ENCODE measurements around the gene NVL. TPM values are rescaled to one million over a fixed set of nuclear protein-coding genes. Genes with fewer than 3 reads are reported as not detected.
"Not testable (repeated sequence)": the region's sequence is repeated elsewhere in the genome, so short reads cannot be mapped to it uniquely, and the experiment has no call there.

NVL gene
- total RNA-seq, 1 experiment from 2014 or later: 45.0 TPM

GRCh38 chr1:224212618-224213061 lies 117.3 kb downstream of the NVL start:
- TSS peak; percentile 68 for BruUV-seq (replicated peaks)
- Histone ChIP-seq H3K4me1 (peaks cover 54% of the 10 kb centered on the region), H3K4me3 (ENCODE audit: low read depth, low read length) (no peak overlapping the region), H3K36me3 (ENCODE audit: control insufficient read depth, insufficient read depth, low read length) (no peaks in the 10 kb centered on the region), H3K9me3 (no peaks in the 10 kb centered on the region), H3K27me3 (replicated peaks; ENCODE audit: control insufficient read depth, insufficient read depth, low read length) (no peaks in the 10 kb centered on the region)
- Mint-ChIP-seq H3K27ac (ENCODE audit: unreplicated experiment) (peak overlapping the region; percentile 83), H3K36me3 (ENCODE audit: insufficient read depth, unreplicated experiment) (no peaks in the 10 kb centered on the region), H3K4me3 (ENCODE audit: unreplicated experiment) (peak overlapping the region; percentile 57), H3K4me1 (ENCODE audit: low read depth, unreplicated experiment) (peaks cover 42% of the 10 kb centered on the region), H3K9me3 (ENCODE audit: unreplicated experiment) (no peaks in the 10 kb centered on the region), H3K27me3 (ENCODE audit: insufficient read depth, unreplicated experiment) (no peaks in the 10 kb centered on the region)
- peak; percentile 74 to 91 for DNase-seq
- ChIA-PET CTCF (interaction anchor here (0.6 kb wide), 1 partner anchor 452 kb away, joined by 3 read pairs; no protein-coding TSS in a partner anchor), POLR2A (interaction anchor here (0.7 kb wide), 1 partner anchor 30 kb away, joined by 3 read pairs; no protein-coding TSS in a partner anchor)
- intact Hi-C loops (cut with micrococcal nuclease; ENCODE audit: unreplicated experiment): loop anchor here (1.0 to 2.0 kb wide), 2 partner anchors 29 to 502 kb away; partner anchors contain the start of gene DEGS1
- TF ChIP-seq, protein P1, sequence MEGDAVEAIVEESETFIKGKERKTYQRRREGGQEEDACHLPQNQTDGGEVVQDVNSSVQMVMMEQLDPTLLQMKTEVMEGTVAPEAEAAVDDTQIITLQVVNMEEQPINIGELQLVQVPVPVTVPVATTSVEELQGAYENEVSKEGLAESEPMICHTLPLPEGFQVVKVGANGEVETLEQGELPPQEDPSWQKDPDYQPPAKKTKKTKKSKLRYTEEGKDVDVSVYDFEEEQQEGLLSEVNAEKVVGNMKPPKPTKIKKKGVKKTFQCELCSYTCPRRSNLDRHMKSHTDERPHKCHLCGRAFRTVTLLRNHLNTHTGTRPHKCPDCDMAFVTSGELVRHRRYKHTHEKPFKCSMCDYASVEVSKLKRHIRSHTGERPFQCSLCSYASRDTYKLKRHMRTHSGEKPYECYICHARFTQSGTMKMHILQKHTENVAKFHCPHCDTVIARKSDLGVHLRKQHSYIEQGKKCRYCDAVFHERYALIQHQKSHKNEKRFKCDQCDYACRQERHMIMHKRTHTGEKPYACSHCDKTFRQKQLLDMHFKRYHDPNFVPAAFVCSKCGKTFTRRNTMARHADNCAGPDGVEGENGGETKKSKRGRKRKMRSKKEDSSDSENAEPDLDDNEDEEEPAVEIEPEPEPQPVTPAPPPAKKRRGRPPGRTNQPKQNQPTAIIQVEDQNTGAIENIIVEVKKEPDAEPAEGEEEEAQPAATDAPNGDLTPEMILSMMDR (IDR thresholded peaks at IDR 0.05; ENCODE audit: insufficient read depth in 1 of 2, low read depth in 1 of 2, low read length in 1 of 2, severe bottlenecking in 1 of 2, unreplicated experiment in 1 of 2): no peak

DNA sequence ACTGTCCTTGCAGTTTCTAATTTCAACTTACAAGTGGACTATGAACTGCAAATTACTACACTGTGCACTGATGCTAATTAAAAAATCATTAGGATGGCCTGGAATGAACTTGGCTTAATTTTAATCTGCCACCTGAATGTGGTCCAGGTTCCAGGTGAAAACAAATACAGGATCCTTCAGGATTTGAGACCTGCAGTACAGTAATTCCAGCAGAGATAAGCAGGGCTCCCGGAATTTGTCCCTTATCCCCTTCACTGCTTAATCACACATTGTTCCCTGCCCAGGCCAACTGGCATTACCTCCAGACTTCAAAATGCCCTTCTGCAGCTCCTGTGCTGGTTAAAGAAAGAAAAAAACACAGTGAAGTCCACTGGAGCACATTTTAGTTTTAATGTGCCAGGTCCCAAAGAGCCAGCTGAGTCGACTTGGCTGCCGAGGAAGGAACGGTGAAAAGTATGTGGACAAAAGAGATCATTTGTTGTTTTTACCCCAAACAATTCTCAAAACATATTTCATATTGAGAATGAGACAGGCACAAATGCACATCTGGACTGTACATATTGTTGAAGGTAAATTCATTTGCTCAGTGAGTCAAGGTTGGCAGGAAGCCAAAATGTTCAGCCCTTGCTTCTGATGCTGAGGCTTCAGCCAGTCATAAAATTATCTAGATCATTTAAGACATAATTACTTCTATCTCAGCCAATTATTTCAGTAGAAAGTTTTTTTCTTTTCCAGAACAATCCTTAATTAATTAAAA lies 118.6 kb downstream of the NVL start:
- DNase-seq: no peak
- H3K4me1 ChIP-seq: peaks cover 54% of the 10 kb centered on the region
- Mint-ChIP-seq H3K27ac (ENCODE audit: unreplicated experiment) (peak overlapping the region; percentile 83), H3K36me3 (ENCODE audit: insufficient read depth, unreplicated experiment) (no peaks in the 10 kb centered on the region), H3K4me3 (ENCODE audit: unreplicated experiment) (peak overlapping the region; percentile 38), H3K27me3 (ENCODE audit: insufficient read depth, unreplicated experiment) (no peaks in the 10 kb centered on the region), H3K9me3 (ENCODE audit: unreplicated experiment) (no peaks in the 10 kb centered on the region), H3K4me1 (ENCODE audit: low read depth, unreplicated experiment) (peaks cover 42% of the 10 kb centered on the region)
- H3K4me3 ChIP-seq (ENCODE audit: low read depth, low read length): no peak overlapping the region
- CTCF ChIA-PET: no interaction called here
- TF ChIP-seq, protein P1 (IDR thresholded peaks at IDR 0.05; ENCODE audit: insufficient read depth in 1 of 2, low read depth in 1 of 2, low read length in 1 of 2, severe bottlenecking in 1 of 2, unreplicated experiment in 1 of 2): no peak
- POLR2A ChIA-PET: no interaction called here
- H3K9me3 ChIP-seq: no peaks in the 10 kb centered on the region
- no TSS peak for BruUV-seq (replicated peaks)
- intact Hi-C loops (cut with micrococcal nuclease; ENCODE audit: unreplicated experiment): no loop called here
- no peaks in the 10 kb centered on the region for H3K36me3 ChIP-seq (ENCODE audit: control insufficient read depth, insufficient read depth, low read length)
- no peaks in the 10 kb centered on the region for H3K27me3 ChIP-seq (replicated peaks; ENCODE audit: control insufficient read depth, insufficient read depth, low read length)

- H3K4me1 Mint-ChIP-seq (ENCODE audit: low read depth, unreplicated experiment): peaks cover 21% of the 10 kb centered on the region
- BruUV-seq (replicated peaks); H3K36me3 ChIP-seq (ENCODE audit: control insufficient read depth, insufficient read depth, low read length); H3K27me3 Mint-ChIP-seq (ENCODE audit: insufficient read depth, unreplicated experiment); H3K9me3 Mint-ChIP-seq (ENCODE audit: unreplicated experiment); H3K36me3 Mint-ChIP-seq (ENCODE audit: insufficient read depth, unreplicated experiment); H3K9me3 ChIP-seq; H3K4me3 ChIP-seq (ENCODE audit: low read depth, low read length); intact Hi-C loops (cut with micrococcal nuclease; ENCODE audit: unreplicated experiment); H3K27me3 ChIP-seq (replicated peaks; ENCODE audit: control insufficient read depth, insufficient read depth, low read length): not testable (repeated sequence)
- peaks cover 28% of the 10 kb centered on the region for H3K4me1 ChIP-seq
- DNase-seq: peak in 1 of 2 experiments; percentile 34
- POLR2A ChIA-PET: interaction anchor here (0.5 to 1.3 kb wide), 4 partner anchors 8 to 212 kb away, joined by 3 read pairs; no protein-coding TSS in a partner anchor
- CTCF ChIA-PET: interaction anchor here (0.5 to 1.0 kb wide), 2 partner anchors 9 to 90 kb away, joined by 3 to 4 read pairs; no protein-coding TSS in a partner anchor
- peak overlapping the region; percentile 92 for H3K27ac Mint-ChIP-seq (ENCODE audit: unreplicated experiment)
- peak overlapping the region; percentile 56 for H3K4me3 Mint-ChIP-seq (ENCODE audit: unreplicated experiment)
These were observed 123.9 kb downstream of the NVL start for GRCh38 chr1:224205931-224206538.

Measured in Caco-2 (cell line).